H1 (cell line): ENCODE results near the gene FAM136A. TPM values are rescaled to one million over a fixed set of nuclear protein-coding genes. Genes with fewer than 3 reads are reported as not detected.

ENCODE experiments used
- CTCF ChIA-PET: fragments of 300-600 bp; sonication (Branson Sonifier 250); formaldehyde crosslinking; loops from one replicate; lab custom pipeline; 2021; ENCODE audit not compliant: partially characterized antibody; lab: Charles Lee
- POLR2A ChIA-PET: fragments of 300-600 bp; sonication (Branson Sonifier 250); formaldehyde crosslinking; loops from one replicate; lab custom pipeline; 2021; ENCODE audit warnings: inconsistent platforms; ENCODE audit not compliant: partially characterized antibody; lab: Charles Lee
- DNase-seq, 2 experiments: peaks; one replicate each; pipeline versions ENCODE4 v3.0.0 to v3.0.0-alpha.2; 2010 to 2022; ENCODE audit warnings: low spot score in 2 of 2, low read depth in 1 of 2, mixed read lengths in 1 of 2
- FAIRE-seq: peaks from 2 replicates; lab custom pipeline; 2011; peaks lifted over from hg19 to GRCh38; lab: Jason Lieb, UNC
- H2AFZ ChIP-seq: 2 replicates; pipeline ENCODE4 v1.8.1; 2012; ENCODE audit warnings: low read length, inconsistent platforms
- H2AK5ac ChIP-seq: 2 replicates; pipeline ENCODE4 v1.6.1; 2013; ENCODE audit warnings: low read depth, low read length
- H2BK120ac ChIP-seq: replicated peaks from 2 replicates; pipeline ENCODE3; 2013; ENCODE audit warnings: low read depth, low read length, inconsistent platforms
- H2BK12ac ChIP-seq: 2 replicates; pipeline ENCODE4 v1.6.1; 2013; ENCODE audit warnings: low read depth, low read length
- H2BK15ac ChIP-seq: 2 replicates; pipeline ENCODE4 v1.6.1; 2013; ENCODE audit warnings: low read length
- H2BK20ac ChIP-seq: 2 replicates; pipeline ENCODE4 v1.6.1; 2013; ENCODE audit warnings: low read length
- H2BK5ac ChIP-seq: 2 replicates; pipeline ENCODE4 v1.6.1; 2013; ENCODE audit warnings: low read depth, low read length
- H3K14ac ChIP-seq: 2 replicates; pipeline ENCODE4 v1.6.1; 2013; ENCODE audit warnings: inconsistent platforms; ENCODE audit not compliant: insufficient read length
- H3K18ac ChIP-seq: 2 replicates; pipeline ENCODE4 v1.6.1; 2013; ENCODE audit warnings: low read length; ENCODE audit errors: extremely low read depth
- H3K23ac ChIP-seq: 2 replicates; pipeline ENCODE4 v1.6.1; 2013; ENCODE audit warnings: inconsistent platforms; ENCODE audit not compliant: insufficient read length
- H3K23me2 ChIP-seq: 2 replicates; pipeline ENCODE4 v1.6.1; 2013; ENCODE audit warnings: low read depth, low read length
- H3K27ac ChIP-seq: 2 replicates; pipeline ENCODE4 v1.6.1; 2011; ENCODE audit warnings: low read depth, low read length, inconsistent platforms
- H3K27me3 ChIP-seq, 4 experiments: replicated peaks in 1 of 4; 1 replicate in 1 of 4; 2 replicates in 3 of 4; pipeline versions ENCODE4 v1.6.1 to v1.8.1; 2011 to 2013; ENCODE audit warnings: low read length in 3 of 4, mild to moderate bottlenecking in 3 of 4, inconsistent platforms in 2 of 4, mixed read lengths in 2 of 4, moderate library complexity in 1 of 4; ENCODE audit not compliant: control insufficient read depth in 3 of 4, insufficient read depth in 3 of 4; ENCODE audit errors: extremely low read depth in 1 of 4
- H3K36me3 ChIP-seq, 4 experiments: 2 replicates each; pipeline versions ENCODE4 v1.6.1 to v1.8.1; 2011 to 2013; ENCODE audit warnings: mild to moderate bottlenecking in 4 of 4, low read length in 3 of 4, moderate library complexity in 2 of 4, control low read depth in 1 of 4, inconsistent platforms in 1 of 4; ENCODE audit not compliant: insufficient read depth in 4 of 4, control insufficient read depth in 2 of 4
- H3K4ac ChIP-seq: replicated peaks from 2 replicates; pipeline ENCODE3; 2013; ENCODE audit warnings: low read length, low read depth, mixed read lengths, inconsistent platforms; ENCODE audit not compliant: insufficient read length
- H3K4me1 ChIP-seq, 4 experiments: replicated peaks in 1 of 4; 1 replicate in 1 of 4; 2 replicates in 3 of 4; pipeline versions ENCODE4 v1.6.1 to v1.8.1; 2011 to 2013; ENCODE audit warnings: low read length in 3 of 4, inconsistent platforms in 2 of 4, mixed read lengths in 1 of 4; ENCODE audit not compliant: insufficient read depth in 4 of 4, control insufficient read depth in 3 of 4
- H3K4me2 ChIP-seq, 2 experiments: 2 replicates each; pipeline versions ENCODE4 v1.6.1 to v1.8.1; 2011 to 2013; ENCODE audit warnings: low read depth in 2 of 2, low read length in 2 of 2, control low read depth in 1 of 2, inconsistent platforms in 1 of 2, mild to moderate bottlenecking in 1 of 2; ENCODE audit not compliant: insufficient read depth in 1 of 2
- H3K4me3 ChIP-seq, 4 experiments: fragments of 200-600, 300-600 bp in 1 of 4; sonication (generic), shearing (Covaris generic), sonication (Bioruptor Twin) in 1 of 4; 2 replicates each; pipeline versions ENCODE4 v1.5.1 to v1.8.1; 2011 to 2016; ENCODE audit warnings: low read length in 4 of 4, low read depth in 3 of 4, control low read depth in 2 of 4, inconsistent platforms in 2 of 4, mild to moderate bottlenecking in 2 of 4, mixed read lengths in 1 of 4, moderate library complexity in 1 of 4; ENCODE audit not compliant: insufficient read depth in 2 of 4; ENCODE audit errors: extremely low read depth in 1 of 4
- H3K56ac ChIP-seq: replicated peaks from 2 replicates; pipeline ENCODE3; 2013; ENCODE audit warnings: low read depth, mild to moderate bottlenecking, mixed read lengths, low read length, inconsistent platforms; ENCODE audit not compliant: insufficient read length
- H3K79me1 ChIP-seq: 2 replicates; pipeline ENCODE4 v1.6.1; 2013; ENCODE audit warnings: low read depth, low read length, control low read depth
- H3K79me2 ChIP-seq, 2 experiments: 2 replicates each; pipeline versions ENCODE4 v1.6.1 to v1.8.1; 2012 to 2013; ENCODE audit warnings: low read length in 2 of 2, mild to moderate bottlenecking in 2 of 2, inconsistent platforms in 1 of 2; ENCODE audit not compliant: insufficient read depth in 2 of 2, control insufficient read depth in 1 of 2
- H3K9ac ChIP-seq, 4 experiments: replicated peaks in 1 of 4; 1 replicate in 1 of 4; 2 replicates in 3 of 4; pipeline versions ENCODE4 v1.6.1 to v1.8.1; 2011 to 2013; ENCODE audit warnings: low read depth in 3 of 4, low read length in 3 of 4, control low read depth in 2 of 4, mild to moderate bottlenecking in 2 of 4, moderate library complexity in 2 of 4, inconsistent platforms in 1 of 4; ENCODE audit errors: extremely low read depth in 1 of 4
- H3K9me3 ChIP-seq, 2 experiments: 2 replicates each; pipeline versions ENCODE4 v1.6.1 to v1.8.1; 2012 to 2013; ENCODE audit warnings: mild to moderate bottlenecking in 2 of 2, moderate library complexity in 2 of 2, control low read depth in 1 of 2, inconsistent platforms in 1 of 2, low read depth in 1 of 2, low read length in 1 of 2, mixed read lengths in 1 of 2; ENCODE audit not compliant: insufficient read depth in 2 of 2
- H4K20me1 ChIP-seq, 2 experiments: replicated peaks in 1 of 2; 2 replicates each; pipeline versions ENCODE3 to v1.8.1; 2011 to 2013; ENCODE audit warnings: inconsistent platforms in 2 of 2, low read length in 2 of 2, mild to moderate bottlenecking in 1 of 2; ENCODE audit not compliant: insufficient read depth in 2 of 2, control insufficient read depth in 1 of 2
- H4K5ac ChIP-seq: 2 replicates; pipeline ENCODE4 v1.6.1; 2013; ENCODE audit warnings: low read length, low read depth, mixed read lengths, inconsistent platforms; ENCODE audit not compliant: insufficient read length
- H4K8ac ChIP-seq: 2 replicates; pipeline ENCODE4 v1.8.0; 2013; ENCODE audit warnings: mild to moderate bottlenecking, moderate library complexity, low read length, inconsistent platforms; ENCODE audit not compliant: insufficient read depth; ENCODE audit errors: extremely low read depth
- H4K91ac ChIP-seq: replicated peaks from 2 replicates; pipeline ENCODE3; 2013; ENCODE audit warnings: low read length, mixed read lengths, inconsistent platforms; ENCODE audit not compliant: insufficient read length
- BCL11A ChIP-seq, 2 experiments: IDR thresholded peaks; one replicate each; pipeline ENCODE4 v1.6.1; 2011; ENCODE audit warnings: low read depth in 2 of 2, low read length in 2 of 2, mild to moderate bottlenecking in 2 of 2
- CBX5 ChIP-seq: fragments of 300-800, 300-1000 bp; sonication (generic); IDR thresholded peaks from 2 replicates; pipeline ENCODE4 v1.7.1; 2016; ENCODE audit warnings: antibody characterized with exemption, low read length, low read depth
- CREB1 ChIP-seq: IDR thresholded peaks from 2 replicates; pipeline ENCODE4 v1.6.1; 2012; ENCODE audit warnings: inconsistent platforms
- CTBP2 ChIP-seq: IDR thresholded peaks from 2 replicates; pipeline ENCODE4 v1.7.0; 2011; ENCODE audit warnings: borderline replicate concordance, mild to moderate bottlenecking, moderate library complexity, mixed read lengths, low read length; ENCODE audit not compliant: insufficient read depth, insufficient read length
- FOSL1 ChIP-seq: IDR thresholded peaks from 2 replicates; pipeline ENCODE4 v1.6.1; 2011; ENCODE audit warnings: mild to moderate bottlenecking, low read depth, low read length, moderate library complexity; ENCODE audit not compliant: insufficient read depth
- KDM1A ChIP-seq: fragments of 200-600, 300-600 bp; sonication (generic); IDR thresholded peaks from 2 replicates; pipeline ENCODE4 v1.7.1; 2016; ENCODE audit warnings: mild to moderate bottlenecking, low read length, borderline replicate concordance
- NRF1 ChIP-seq: IDR thresholded peaks from 2 replicates; pipeline ENCODE4 v1.6.1; 2011; ENCODE audit warnings: mild to moderate bottlenecking, low read depth, low read length, improper control_type of control experiment
- POLR2AphosphoS5 ChIP-seq: IDR thresholded peaks from 2 replicates; pipeline ENCODE4 v1.6.1; 2011; ENCODE audit warnings: low read depth, low read length
- POU5F1 ChIP-seq: IDR thresholded peaks from 2 replicates; pipeline ENCODE4 v1.6.1; 2011; ENCODE audit warnings: low read depth, mild to moderate bottlenecking, low read length, moderate library complexity
- RNF2 ChIP-seq: fragments of 200-900, 300-1000 bp; sonication (generic); IDR thresholded peaks from 2 replicates; pipeline ENCODE4 v1.7.1; 2016; ENCODE audit warnings: borderline replicate concordance, low read depth, mild to moderate bottlenecking, antibody characterized with exemption, low read length; ENCODE audit not compliant: poor library complexity, severe bottlenecking; ENCODE audit errors: missing control alignments
- SAP30 ChIP-seq: fragments of 300-600 bp; sonication (generic); IDR thresholded peaks from 2 replicates; pipeline ENCODE4 v1.7.1; 2012; ENCODE audit warnings: low read length, moderate library complexity, mild to moderate bottlenecking, inconsistent platforms; ENCODE audit not compliant: insufficient read depth, insufficient replicate concordance
- SP2 ChIP-seq: IDR thresholded peaks from 2 replicates; pipeline ENCODE4 v1.6.1; 2012; ENCODE audit warnings: mild to moderate bottlenecking, low read length, inconsistent platforms
- TBP ChIP-seq: IDR thresholded peaks from 2 replicates; pipeline ENCODE4 v1.6.1; 2011; ENCODE audit warnings: low read depth, low read length, improper control_type of control experiment
- ZNF274 ChIP-seq: IDR thresholded peaks from 2 replicates; pipeline ENCODE4 v1.7.0; 2012; ENCODE audit warnings: low read length, borderline replicate concordance; ENCODE audit errors: extremely low read depth
- WGBS, 2 experiments: shearing (Covaris generic) in 1 of 2; methylation state at CpG; one replicate each; pipeline versions ENCODE4 v1.1.6 to v1.1.7; 2013 to 2015; ENCODE audit warnings: low lambda C conversion rate in 2 of 2, mixed read lengths in 2 of 2, inconsistent platforms in 1 of 2, low coverage in 1 of 2, missing lambda C conversion rate in 1 of 2; ENCODE audit not compliant: insufficient replicate concordance in 2 of 2, insufficient coverage in 1 of 2, insufficient read length in 1 of 2; ENCODE audit errors: extremely low coverage in 1 of 2, missing lambda C conversion rate in 1 of 2; 5-methylcytosine and 5-hydroxymethylcytosine counted together
- polyA plus RNA-seq, 7 experiments: library from polyadenylated mRNA; depleted of rRNA in 3 of 7; stranded (reverse) in 5 of 7; unstranded in 2 of 7; fragments of >200 nt in 5 of 7; fragments of 200-250 nt in 2 of 7; gene quantifications; 1 replicate in 5 of 7; 2 replicates in 1 of 7; 4 replicates in 1 of 7; pipeline versions ENCODE4 v1.2.1 to v1.2.3, GENCODE V29; 2011 to 2013; ENCODE audit warnings: missing spikeins in 2 of 7, mixed read lengths in 2 of 7
- total RNA-seq: library from RNA; stranded (reverse); fragmentation: NEBNext Ultra II Directional; extraction: Animal tissue kit (Norgen Biotek cat#: 25700); gene quantifications from 2 replicates; pipeline ENCODE4 v1.2.1, GENCODE V29; 2021

The FAM136A gene
- total and polyA plus RNA-seq, 2 of the 8 experiments (the other 6 are each of a cell fraction or from before 2014, with no cell fraction given), result 58.2 to 122 TPM

DNA sequence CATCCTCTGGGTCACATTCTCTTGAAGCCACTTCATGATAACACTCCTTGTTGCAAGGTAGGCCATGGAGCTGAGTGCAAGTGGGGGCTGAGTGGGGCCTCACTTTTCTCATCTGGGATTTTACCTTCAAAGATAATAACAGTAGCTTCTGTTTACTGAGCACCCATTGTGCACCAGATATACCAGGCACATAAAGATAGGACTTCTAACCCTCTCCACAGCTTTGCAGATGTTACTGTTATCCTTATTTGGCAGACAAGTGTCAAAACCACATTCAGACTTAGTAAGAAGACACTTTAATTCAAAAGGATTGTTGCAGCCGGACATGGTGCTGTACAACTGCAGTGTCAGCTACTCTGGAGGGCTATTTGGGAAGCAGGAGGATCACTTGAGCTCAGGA lies 12.8 kb upstream of the FAM136A start:
- no peak overlapping the region for H2BK12ac ChIP-seq
- H3K4me1 ChIP-seq, result no peaks in the 10 kb centered on the region
- no peaks in the 10 kb centered on the region for H3K79me2 ChIP-seq
- H3K4ac ChIP-seq, result no peak overlapping the region
- no peak overlapping the region for H3K18ac ChIP-seq
- no peak overlapping the region for H3K9ac ChIP-seq
- no peaks in the 10 kb centered on the region for H3K27me3 ChIP-seq
- H3K27ac ChIP-seq, result no peak overlapping the region
- CTCF ChIA-PET, result interaction anchor here (0.8 to 0.9 kb wide), 2 partner anchors 11 to 27 kb away, joined by 3 to 11 read pairs; no protein-coding TSS in a partner anchor
- H2BK15ac ChIP-seq, result no peak overlapping the region
- H3K79me1 ChIP-seq, result no peaks in the 10 kb centered on the region
- 82% methylated on average over 1 of the region's 1 CpG; no CpG with 5 or more reads in 1 of the 2 experiments for WGBS, 2 experiments
- no peak overlapping the region for H4K91ac ChIP-seq
- no peak overlapping the region for H4K5ac ChIP-seq
- no peak overlapping the region for H3K4me3 ChIP-seq
- H3K4me2 ChIP-seq, result no peak overlapping the region
- H4K20me1 ChIP-seq, result no peaks in the 10 kb centered on the region
- no peak overlapping the region for H3K56ac ChIP-seq
- POLR2A ChIA-PET, result interaction anchor here (1.0 kb wide), 1 partner anchor 10 kb away, joined by 3 read pairs; no protein-coding TSS in a partner anchor
- FAIRE-seq (no peak), DNase-seq (no peak)
- H4K8ac ChIP-seq, result no peak overlapping the region
- H3K14ac ChIP-seq, result no peak overlapping the region
- H3K9me3 ChIP-seq, result no peaks in the 10 kb centered on the region
- peaks cover 1% of the 10 kb centered on the region; the same call in 1 of the 2 replicates for H3K23me2 ChIP-seq
- no peak overlapping the region for H2AFZ ChIP-seq
- H3K23ac ChIP-seq, result no peak overlapping the region
- H2AK5ac ChIP-seq, result no peak overlapping the region
- no peak overlapping the region for H2BK5ac ChIP-seq
- H2BK20ac ChIP-seq, result no peak overlapping the region
- no peak overlapping the region for H2BK120ac ChIP-seq
- no peaks in the 10 kb centered on the region for H3K36me3 ChIP-seq
- TF ChIP-seq SP2 (no peak), CREB1 (no peak), ZNF274 (no peak), NRF1 (no peak), RNF2 (no peak), CTBP2 (no peak), KDM1A (no peak), POU5F1 (no peak), CBX5 (no peak), FOSL1 (no peak), POLR2AphosphoS5 (no peak), SAP30 (no peak), TBP (no peak), BCL11A (IDR thresholded peaks at IDR 0.05; ENCODE audit: low read depth in 2 of 2, low read length in 2 of 2) (no peak)
